ENCODE measurements around the gene HOGA1. TPM values are rescaled to one million over a fixed set of nuclear protein-coding genes. Genes with fewer than 3 reads are reported as not detected.

Gene HOGA1
- total and polyA plus RNA-seq, 2 donors (not counting 3 experiments of a cell fraction or from before 2014, with no cell fraction given), result 0.44 to 0.91 TPM

DNA sequence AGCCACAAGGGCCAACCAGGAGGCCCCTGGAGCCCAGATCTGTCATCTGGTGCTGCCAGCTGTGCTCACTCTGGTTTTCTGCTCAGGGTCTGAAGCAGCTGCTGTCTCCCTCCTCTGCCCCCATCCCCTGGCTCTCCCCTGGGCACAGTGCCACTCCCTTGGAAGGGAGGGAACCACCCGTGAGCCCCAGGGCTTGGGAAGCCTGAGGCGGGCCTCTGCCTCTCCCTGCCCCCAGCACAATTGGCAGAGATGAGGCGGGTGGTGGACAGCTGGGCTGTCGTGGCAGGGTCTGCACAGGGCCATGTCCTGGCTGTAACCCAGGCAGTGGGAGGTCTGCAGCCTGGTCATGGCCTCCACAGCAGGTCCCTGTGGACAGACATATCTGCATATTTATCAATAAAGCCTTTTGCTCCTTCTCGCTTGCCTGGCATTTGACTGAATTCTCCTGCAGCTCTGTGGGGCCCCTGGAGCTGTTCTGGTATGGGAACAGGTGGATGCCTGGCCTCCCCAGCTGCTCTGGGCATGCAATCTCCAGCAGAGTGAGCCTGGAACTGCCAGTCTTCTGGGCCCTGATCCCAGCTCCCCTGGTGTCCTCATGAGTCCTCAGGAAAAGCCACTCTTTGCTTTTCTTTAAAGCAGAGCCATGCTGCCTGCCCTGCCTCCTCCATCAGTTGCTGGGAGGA lies 13.3 kb upstream of the HOGA1 start:
- FAIRE-seq, result no peak
- CTCF ChIA-PET, result interaction anchor here (1.0 to 8.2 kb wide), 16 partner anchors 13 to 131 kb away, joined by 3 to 304 read pairs (median 8); partner anchors contain the start of genes HOGA1 and MORN4
- Histone ChIP-seq H3K9me1 (replicated peaks; ENCODE audit: control insufficient read depth, extremely low read depth, insufficient read depth, low read length) (no peaks in the 10 kb centered on the region), H3K4me1 (ENCODE audit: control insufficient read depth, extremely low read depth, insufficient read depth, low read length) (peaks cover 14% of the 10 kb centered on the region), H3K27me3 (ENCODE audit: control insufficient read depth in 2 of 2, insufficient read depth in 2 of 2, low read length in 2 of 2) (no peaks in the 10 kb centered on the region), H3K27ac (ENCODE audit: insufficient read depth, low read depth, low read length) (no peak overlapping the region), H3K79me2 (ENCODE audit: control insufficient read depth, insufficient read depth, low read length) (no peaks in the 10 kb centered on the region), H3K9me3 (replicated peaks; ENCODE audit: control insufficient read depth, insufficient read depth, low read length) (no peaks in the 10 kb centered on the region), H3K9ac (replicated peaks; ENCODE audit: extremely low read depth, insufficient read depth, low read length) (no peak overlapping the region), H2AFZ (ENCODE audit: low read depth, low read length) (no peak overlapping the region), H3K36me3 (ENCODE audit: control insufficient read depth in 2 of 2, extremely low read depth in 1 of 2, insufficient read depth in 2 of 2, low read length in 2 of 2) (peaks cover 3 to 37% of the 10 kb centered on the region in 2 experiments), H3K4me2 (ENCODE audit: insufficient read depth, low read length) (no peak overlapping the region), H4K20me1 (replicated peaks; ENCODE audit: control insufficient read depth, extremely low read depth, insufficient read depth, low read length) (no peaks in the 10 kb centered on the region), H3K4me3 (replicated peaks in 1 of 3; ENCODE audit: insufficient read depth in 1 of 3, low read depth in 1 of 3, low read length in 3 of 3) (no peak overlapping the region)
- BruUV-seq (replicated peaks), result TSS peak; percentile 69
- TF ChIP-seq JUN (IDR thresholded peaks at IDR 0.05; ENCODE audit: borderline replicate concordance, insufficient read depth, insufficient read length, low read depth), result no peak
- no peak for TF ChIP-seq CTCF (IDR thresholded peaks at IDR 0.05; ENCODE audit: extremely low read depth in 1 of 2, insufficient read depth in 1 of 2, low read depth in 1 of 2, low read length in 2 of 2)
- TF ChIP-seq GATA2 (IDR thresholded peaks at IDR 0.05; ENCODE audit: insufficient read depth, insufficient read length, low read depth, low read length), result no peak
- TF ChIP-seq POLR2AphosphoS5 (IDR thresholded peaks at IDR 0.05; ENCODE audit: insufficient read depth, low read depth, low read length), result no peak
- TF ChIP-seq EZH2 (IDR thresholded peaks at IDR 0.05; ENCODE audit: borderline replicate concordance, low read depth, low read length, severe bottlenecking), result no peak
- TF ChIP-seq, protein P1, sequence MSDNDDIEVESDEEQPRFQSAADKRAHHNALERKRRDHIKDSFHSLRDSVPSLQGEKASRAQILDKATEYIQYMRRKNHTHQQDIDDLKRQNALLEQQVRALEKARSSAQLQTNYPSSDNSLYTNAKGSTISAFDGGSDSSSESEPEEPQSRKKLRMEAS (IDR thresholded peaks at IDR 0.05; ENCODE audit: insufficient read depth, insufficient read length), result no peak
- TF ChIP-seq POLR2A (IDR thresholded peaks at IDR 0.05; ENCODE audit: low read depth, low read length), result no peak
- TF ChIP-seq MYC (IDR thresholded peaks at IDR 0.05; ENCODE audit: low read depth, low read length), result no peak
- TF ChIP-seq FOS (IDR thresholded peaks at IDR 0.05; ENCODE audit: borderline replicate concordance, insufficient read depth, low read length), result no peak
- POLR2A ChIA-PET, result no interaction called here
- DNase-seq (ENCODE audit: low read depth, low spot score), result no peak
- dilution Hi-C loops (cut with MboI; ENCODE audit: extremely low pct_ligation_motif_present, low sequenced_read_pairs) (no loop called here), intact Hi-C loops (cut with micrococcal nuclease) (no loop called here)
